Uterus (tissue), 4 donors: ENCODE results near the gene OR1S1. TPM values are rescaled to one million over a fixed set of nuclear protein-coding genes. Genes with fewer than 3 reads are reported as not detected.

Source experiments
- DNase-seq, 2 donors: peaks; one replicate each; pipeline ENCODE4 v3.0.0-alpha.2; 2019 to 2020
- H3K27ac ChIP-seq, 2 donors: fragments of 200-600 bp; sonication (generic); 1 replicate in 1 of 2; 2 replicates in 1 of 2; pipeline ENCODE4 v1.5.1; 2016 to 2018
- H3K27me3 ChIP-seq, 2 donors: fragments of 200-600 bp; sonication (generic); one replicate each; pipeline ENCODE4 v1.5.1; 2018 to 2019; ENCODE audit warnings: control low read depth in 1 of 2
- H3K36me3 ChIP-seq, 2 donors: fragments of 200-600 bp; sonication (generic); one replicate each; pipeline ENCODE4 v1.5.1; 2019; ENCODE audit warnings: control low read depth in 1 of 2
- H3K4me1 ChIP-seq, 2 donors: fragments of 200-600 bp; sonication (generic); one replicate each; pipeline ENCODE4 v1.5.1; 2018 to 2019; ENCODE audit warnings: control low read depth in 1 of 2
- H3K4me3 ChIP-seq, 2 donors: fragments of 200-600 bp; sonication (generic); 1 replicate in 1 of 2; 2 replicates in 1 of 2; pipeline ENCODE4 v1.5.1; 2018 to 2019; ENCODE audit warnings: mild to moderate bottlenecking in 1 of 2
- H3K9me3 ChIP-seq, 2 donors: fragments of 200-600 bp; sonication (generic); one replicate each; pipeline ENCODE4 v1.5.1; 2019; ENCODE audit warnings: control low read depth in 1 of 2
- POLR2A ChIP-seq, 2 donors: fragments of 450-650 bp; IDR thresholded peaks; one replicate each; pipeline ENCODE4 v1.6.1; 2016; ENCODE audit warnings: antibody characterized with exemption in 2 of 2, mild to moderate bottlenecking in 1 of 2, moderate library complexity in 1 of 2
- intact Hi-C: fragments of 100-400 bp; cut with DNase I; formaldehyde crosslinking; loops from one replicate; pipeline ENCODE4 v1.15.1; 2023; ENCODE audit warnings: low total_unique reads
- total RNA-seq, 4 donors: library from RNA; depleted of rRNA in 3 of 4; stranded (reverse); fragments of >200 nt in 3 of 4; gene quantifications; one replicate each; pipeline versions ENCODE4 v1.1.0 to v1.2.4, GENCODE V29; 2014 to 2023
- TF ChIP-seq, protein P1 (sequence below), 4 experiments: fragments of 200-600 bp in 2 of 4; fragments of 450-650 bp in 2 of 4; sonication (generic) in 2 of 4; IDR thresholded peaks; one replicate each; pipeline ENCODE4 v1.5.1; 2016 to 2019; ENCODE audit warnings: antibody characterized with exemption in 4 of 4, mild to moderate bottlenecking in 2 of 4, moderate library complexity in 1 of 4
- donor health status: DM: yes; HTN: yes; CAD: no.

OR1S1 gene
- total RNA-seq, 4 donors from 2014 or later: not detected

DNA sequence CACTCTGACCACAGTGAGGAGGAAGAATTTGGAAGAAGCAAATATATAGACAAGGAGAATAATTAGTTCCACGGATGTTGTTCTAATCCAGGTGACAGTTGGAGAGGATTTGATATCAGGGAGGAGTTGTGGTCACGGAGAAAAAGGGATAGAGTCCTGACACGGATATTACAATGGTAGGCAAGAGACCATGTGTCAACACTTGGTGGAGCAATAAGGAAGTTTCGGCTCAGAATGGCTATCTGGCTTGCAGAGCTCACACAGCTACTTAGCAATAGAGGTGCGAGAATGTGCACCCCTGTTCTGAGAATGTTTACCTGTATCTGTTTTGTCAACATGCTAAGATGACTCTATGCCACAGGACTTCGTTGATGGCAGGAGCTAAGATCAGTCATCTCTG is 34.1 kb upstream of the OR1S1 start:
- Histone ChIP-seq H3K4me1 (no peaks in the 10 kb centered on the region), H3K27ac (no peak overlapping the region), H3K4me3 (no peak overlapping the region), H3K27me3 (no peaks in the 10 kb centered on the region), H3K9me3 (no peaks in the 10 kb centered on the region), H3K36me3 (no peaks in the 10 kb centered on the region)
- intact Hi-C loops: no loop called here
- TF ChIP-seq, protein P1, sequence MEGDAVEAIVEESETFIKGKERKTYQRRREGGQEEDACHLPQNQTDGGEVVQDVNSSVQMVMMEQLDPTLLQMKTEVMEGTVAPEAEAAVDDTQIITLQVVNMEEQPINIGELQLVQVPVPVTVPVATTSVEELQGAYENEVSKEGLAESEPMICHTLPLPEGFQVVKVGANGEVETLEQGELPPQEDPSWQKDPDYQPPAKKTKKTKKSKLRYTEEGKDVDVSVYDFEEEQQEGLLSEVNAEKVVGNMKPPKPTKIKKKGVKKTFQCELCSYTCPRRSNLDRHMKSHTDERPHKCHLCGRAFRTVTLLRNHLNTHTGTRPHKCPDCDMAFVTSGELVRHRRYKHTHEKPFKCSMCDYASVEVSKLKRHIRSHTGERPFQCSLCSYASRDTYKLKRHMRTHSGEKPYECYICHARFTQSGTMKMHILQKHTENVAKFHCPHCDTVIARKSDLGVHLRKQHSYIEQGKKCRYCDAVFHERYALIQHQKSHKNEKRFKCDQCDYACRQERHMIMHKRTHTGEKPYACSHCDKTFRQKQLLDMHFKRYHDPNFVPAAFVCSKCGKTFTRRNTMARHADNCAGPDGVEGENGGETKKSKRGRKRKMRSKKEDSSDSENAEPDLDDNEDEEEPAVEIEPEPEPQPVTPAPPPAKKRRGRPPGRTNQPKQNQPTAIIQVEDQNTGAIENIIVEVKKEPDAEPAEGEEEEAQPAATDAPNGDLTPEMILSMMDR (IDR thresholded peaks at IDR 0.05): no peak
- no peak for TF ChIP-seq POLR2A (IDR thresholded peaks at IDR 0.05)
- DNase-seq: no peak

DNA sequence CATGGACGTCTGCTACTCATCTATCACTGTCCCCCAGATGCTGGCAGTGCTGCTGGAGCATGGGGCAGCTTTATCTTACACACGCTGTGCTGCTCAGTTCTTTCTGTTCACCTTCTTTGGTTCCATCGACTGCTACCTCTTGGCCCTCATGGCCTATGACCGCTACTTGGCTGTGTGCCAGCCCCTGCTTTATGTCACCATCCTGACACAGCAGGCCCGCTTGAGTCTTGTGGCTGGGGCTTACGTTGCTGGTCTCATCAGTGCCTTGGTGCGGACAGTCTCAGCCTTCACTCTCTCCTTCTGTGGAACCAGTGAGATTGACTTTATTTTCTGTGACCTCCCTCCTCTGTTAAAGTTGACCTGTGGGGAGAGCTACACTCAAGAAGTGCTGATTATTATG is 32.9 kb upstream of the OR1S1 start:
- intact Hi-C loops: no loop called here
- Histone ChIP-seq H3K36me3 (no peaks in the 10 kb centered on the region), H3K4me3 (no peak overlapping the region), H3K27me3 (no peaks in the 10 kb centered on the region), H3K9me3 (no peaks in the 10 kb centered on the region), H3K27ac (no peak overlapping the region), H3K4me1 (no peaks in the 10 kb centered on the region)
- peak in 1 of 2 donors; percentile 13 for DNase-seq
- TF ChIP-seq POLR2A (IDR thresholded peaks at IDR 0.05): no peak
- TF ChIP-seq, protein P1 (IDR thresholded peaks at IDR 0.05): no peak

DNA sequence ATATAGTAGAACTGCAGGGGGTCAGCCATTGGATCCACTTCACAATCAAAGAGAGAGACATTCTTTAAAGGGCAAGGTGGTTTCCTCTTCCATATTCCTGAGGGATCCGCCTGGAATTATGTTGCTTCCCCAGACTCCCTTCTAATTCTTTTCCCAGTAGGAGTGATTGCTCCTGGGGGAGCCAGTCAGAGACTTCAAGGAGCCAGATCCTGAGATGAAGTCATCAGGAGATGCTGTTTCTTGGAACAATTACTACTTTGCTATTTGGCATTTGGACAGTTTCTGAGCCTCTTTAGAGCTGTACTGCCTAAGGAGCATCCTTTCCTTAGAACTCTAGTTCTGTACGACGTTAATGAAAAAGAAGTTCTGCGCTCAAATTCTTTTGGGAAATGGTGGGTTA is 25.6 kb upstream of the OR1S1 start:
- intact Hi-C loops: no loop called here
- Histone ChIP-seq H3K36me3 (no peaks in the 10 kb centered on the region), H3K27ac (no peak overlapping the region), H3K4me3 (no peak overlapping the region), H3K4me1 (no peaks in the 10 kb centered on the region), H3K9me3 (no peaks in the 10 kb centered on the region), H3K27me3 (no peaks in the 10 kb centered on the region)
- TF ChIP-seq, protein P1 (IDR thresholded peaks at IDR 0.05): no peak
- TF ChIP-seq POLR2A (IDR thresholded peaks at IDR 0.05): no peak
- DNase-seq: no peak

DNA sequence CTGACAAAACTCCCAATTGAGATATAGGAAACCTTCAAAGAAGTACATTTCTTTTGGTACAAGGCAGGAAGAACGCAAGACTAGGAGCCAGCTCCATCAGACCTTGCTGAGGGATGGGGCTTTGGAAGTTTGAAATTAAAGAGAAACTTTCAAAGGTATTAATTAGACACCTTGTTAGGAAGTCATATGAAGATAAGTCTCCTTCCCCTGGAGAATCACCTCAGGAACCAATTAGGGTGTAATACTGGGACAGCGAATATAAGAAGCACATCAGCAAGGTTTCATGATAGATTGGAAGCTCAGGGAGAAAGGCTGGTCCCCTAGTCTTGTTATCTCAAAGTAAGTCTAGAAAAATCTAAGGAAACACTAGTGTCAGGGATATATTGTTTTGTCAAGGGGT is 23.8 kb upstream of the OR1S1 start, which contains the start of gene OR9Q2:
OR9Q2 (plus strand) TSS at position 301 of the 400 bp plus-strand sequence. CDS start 1,421 bp downstream, outside the sequence.
- TF ChIP-seq, protein P1 (IDR thresholded peaks at IDR 0.05): no peak
- no peak for TF ChIP-seq POLR2A (IDR thresholded peaks at IDR 0.05)
- Histone ChIP-seq H3K4me1 (no peaks in the 10 kb centered on the region), H3K4me3 (no peak within 1 kb of the TSS), H3K9me3 (no peaks in the 10 kb centered on the region), H3K27me3 (no peaks in the 10 kb centered on the region), H3K36me3 (no peaks in the 10 kb centered on the region), H3K27ac (no peak within 1 kb of the TSS)
- no peak for DNase-seq
- intact Hi-C loops: no loop called here

DNA sequence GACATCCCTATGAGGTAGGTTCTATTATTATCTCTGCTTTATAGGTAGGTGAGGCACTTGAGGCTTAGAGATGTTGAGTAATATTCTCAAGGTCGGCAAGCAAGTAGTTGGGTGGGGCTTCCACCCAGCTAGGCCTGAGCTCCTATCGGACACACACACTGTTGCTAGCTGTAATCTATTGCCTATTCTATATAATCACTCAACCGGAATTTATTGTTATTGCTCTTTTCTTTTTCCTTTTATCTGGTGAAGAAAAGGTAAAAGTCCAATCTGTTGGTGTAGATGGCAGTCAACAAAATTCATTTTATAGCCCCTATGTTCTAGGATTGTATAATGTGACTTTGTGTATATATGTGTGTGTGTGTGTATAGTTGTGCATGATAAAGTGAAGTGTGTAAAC is 20.3 kb upstream of the OR1S1 start:
- no peak overlapping the region for H3K4me3 ChIP-seq
- H3K36me3 ChIP-seq: no peaks in the 10 kb centered on the region
- no peak for DNase-seq
- H3K9me3 ChIP-seq: no peaks in the 10 kb centered on the region
- TF ChIP-seq, protein P1 (IDR thresholded peaks at IDR 0.05): no peak
- TF ChIP-seq POLR2A (IDR thresholded peaks at IDR 0.05): no peak
- no peaks in the 10 kb centered on the region for H3K4me1 ChIP-seq
- H3K27ac ChIP-seq: no peak overlapping the region
- no peaks in the 10 kb centered on the region for H3K27me3 ChIP-seq
- intact Hi-C loops: no loop called here
